H9 (cell line): Measurements from ENCODE around the gene TMEM38A. TPM values are rescaled to one million over a fixed set of nuclear protein-coding genes. Genes with fewer than 3 reads are reported as not detected.

Experiments
- DNase-seq: peaks from one replicate; pipeline ENCODE4 v3.0.0-alpha.2; 2017
- H2AFZ ChIP-seq: one replicate; pipeline ENCODE4 v1.6.1; 2013; ENCODE audit warnings: mild to moderate bottlenecking, low read length, control low read depth, moderate library complexity
- H2AK5ac ChIP-seq: 2 replicates; pipeline ENCODE4 v1.6.1; 2013; ENCODE audit warnings: low read length, control low read depth, mixed read lengths; ENCODE audit not compliant: insufficient read length
- H2BK120ac ChIP-seq: one replicate; pipeline ENCODE4 v1.6.1; 2013; ENCODE audit warnings: low read depth, mild to moderate bottlenecking, low read length, control low read depth, inconsistent platforms; ENCODE audit not compliant: poor library complexity, severe bottlenecking
- H2BK12ac ChIP-seq: 2 replicates; pipeline ENCODE4 v1.6.1; 2013; ENCODE audit warnings: low read length, control low read depth, mixed read lengths, low read depth; ENCODE audit not compliant: insufficient read length
- H2BK15ac ChIP-seq: 2 replicates; pipeline ENCODE4 v1.6.1; 2013; ENCODE audit warnings: low read depth, low read length, control low read depth
- H2BK20ac ChIP-seq: one replicate; pipeline ENCODE4 v1.6.1; 2013; ENCODE audit warnings: low read depth, mild to moderate bottlenecking, low read length, control low read depth, inconsistent platforms; ENCODE audit not compliant: poor library complexity, severe bottlenecking
- H2BK5ac ChIP-seq: 2 replicates; pipeline ENCODE4 v1.6.1; 2013; ENCODE audit warnings: low read length, control low read depth, mixed read lengths; ENCODE audit not compliant: insufficient read length
- H3K14ac ChIP-seq: 2 replicates; pipeline ENCODE4 v1.6.1; 2013; ENCODE audit warnings: low read length, control low read depth; ENCODE audit not compliant: insufficient read depth
- H3K18ac ChIP-seq: 2 replicates; pipeline ENCODE4 v1.6.1; 2013; ENCODE audit warnings: low read depth, mild to moderate bottlenecking, mixed read lengths, low read length, control low read depth; ENCODE audit not compliant: insufficient read length
- H3K23ac ChIP-seq: 2 replicates; pipeline ENCODE4 v1.6.1; 2013; ENCODE audit warnings: low read length, control low read depth, mixed read lengths, low read depth; ENCODE audit not compliant: insufficient read length
- H3K23me2 ChIP-seq: 2 replicates; pipeline ENCODE4 v1.6.1; 2013; ENCODE audit warnings: low read depth, mild to moderate bottlenecking, mixed read lengths, low read length, control low read depth; ENCODE audit not compliant: insufficient read length, poor library complexity, severe bottlenecking
- H3K27ac ChIP-seq: 2 replicates; pipeline ENCODE4 v1.5.1; 2013; ENCODE audit warnings: low read length, control low read depth, mixed read lengths, low read depth; ENCODE audit not compliant: insufficient read length
- H3K27me3 ChIP-seq: 2 replicates; pipeline ENCODE4 v1.6.1; 2013; ENCODE audit warnings: low read length, control low read depth, inconsistent platforms; ENCODE audit not compliant: insufficient read depth
- H3K4ac ChIP-seq: 2 replicates; pipeline ENCODE4 v1.6.1; 2013; ENCODE audit warnings: low read depth, mild to moderate bottlenecking, control low read depth, inconsistent platforms, low read length, moderate library complexity
- H3K4me1 ChIP-seq: 2 replicates; pipeline ENCODE4 v1.6.1; 2013; ENCODE audit warnings: low read length, control low read depth, inconsistent platforms; ENCODE audit not compliant: insufficient read depth
- H3K4me2 ChIP-seq: 2 replicates; pipeline ENCODE4 v1.6.1; 2013; ENCODE audit warnings: low read length, control low read depth, mixed read lengths; ENCODE audit not compliant: insufficient read length, insufficient read depth
- H3K56ac ChIP-seq: 2 replicates; pipeline ENCODE4 v1.6.1; 2013; ENCODE audit warnings: low read depth, mild to moderate bottlenecking, mixed read lengths, low read length, control low read depth; ENCODE audit not compliant: insufficient read length
- H3K79me1 ChIP-seq: 2 replicates; pipeline ENCODE4 v1.6.1; 2013; ENCODE audit warnings: low read depth, mild to moderate bottlenecking, moderate library complexity, low read length, control low read depth, inconsistent platforms; ENCODE audit not compliant: insufficient read depth, poor library complexity, severe bottlenecking
- H3K79me2 ChIP-seq: 2 replicates; pipeline ENCODE4 v1.6.1; 2013; ENCODE audit warnings: low read length, control low read depth, inconsistent platforms; ENCODE audit not compliant: insufficient read depth
- H3K9ac ChIP-seq: 2 replicates; pipeline ENCODE4 v1.6.1; 2013; ENCODE audit warnings: low read length, control low read depth, mixed read lengths; ENCODE audit not compliant: insufficient read length; ENCODE audit errors: extremely low read depth
- H3K9me3 ChIP-seq: one replicate; pipeline ENCODE4 v1.6.1; 2013; ENCODE audit warnings: low read depth, low read length, inconsistent platforms; ENCODE audit not compliant: control insufficient read depth
- H3T11ph ChIP-seq: one replicate; pipeline ENCODE4 v1.6.1; 2013; ENCODE audit warnings: mild to moderate bottlenecking, low read length, control low read depth, inconsistent platforms
- H4K20me1 ChIP-seq: one replicate; pipeline ENCODE4 v1.6.1; 2013; ENCODE audit not compliant: control insufficient read depth, insufficient read length, insufficient read depth
- H4K5ac ChIP-seq: 2 replicates; pipeline ENCODE4 v1.6.1; 2013; ENCODE audit warnings: low read depth, mild to moderate bottlenecking, mixed read lengths, low read length, control low read depth; ENCODE audit not compliant: insufficient read length
- H4K8ac ChIP-seq: replicated peaks from 2 replicates; pipeline ENCODE4 v1.6.1; 2013; ENCODE audit warnings: low read length, control low read depth, mixed read lengths, low read depth; ENCODE audit not compliant: insufficient read length
- H4K91ac ChIP-seq: 2 replicates; pipeline ENCODE4 v1.6.1; 2013; ENCODE audit warnings: low read depth, mild to moderate bottlenecking, moderate library complexity, mixed read lengths, low read length, control low read depth; ENCODE audit not compliant: insufficient read length
- H3K27ac Mint-ChIP-seq, 3 experiments: 2 replicates in 2 of 3; 3 replicates in 1 of 3; pipeline ENCODE4 v1.8.0; 2020 to 2021; ENCODE audit warnings: mixed read lengths in 3 of 3, mild to moderate bottlenecking in 1 of 3, moderate library complexity in 1 of 3
- H3K27me3 Mint-ChIP-seq: 2 replicates; pipeline ENCODE4 v1.8.0; 2021; ENCODE audit warnings: low read depth, mild to moderate bottlenecking, moderate library complexity, mixed read lengths
- H3K36me3 Mint-ChIP-seq, 3 experiments: 2 replicates in 2 of 3; 3 replicates in 1 of 3; pipeline ENCODE4 v1.8.0; 2020 to 2021; ENCODE audit warnings: low read depth in 3 of 3, mixed read lengths in 3 of 3; ENCODE audit not compliant: insufficient read depth in 1 of 3
- H3K4me1 Mint-ChIP-seq, 2 experiments: 2 replicates each; pipeline ENCODE4 v1.8.0; 2020; ENCODE audit warnings: mixed read lengths in 2 of 2
- H3K4me3 Mint-ChIP-seq, 2 experiments: 2 replicates in 1 of 2; 3 replicates in 1 of 2; pipeline ENCODE4 v1.8.0; 2020 to 2021; ENCODE audit warnings: mild to moderate bottlenecking in 2 of 2, mixed read lengths in 2 of 2, moderate library complexity in 1 of 2
- H3K9me3 Mint-ChIP-seq, 2 experiments: 2 replicates in 1 of 2; 3 replicates in 1 of 2; pipeline ENCODE4 v1.8.0; 2020; ENCODE audit warnings: mild to moderate bottlenecking in 2 of 2, mixed read lengths in 2 of 2, moderate library complexity in 1 of 2
- WGBS: extraction: QIAGEN DNeasy Blood & Tissue Kit; methylation state at CpG from one replicate; pipeline ENCODE4 v1.1.7; 2013; ENCODE audit warnings: missing lambda C conversion rate, low lambda C conversion rate, mixed read lengths; ENCODE audit not compliant: insufficient read length; ENCODE audit errors: extremely low coverage; 5-methylcytosine and 5-hydroxymethylcytosine counted together
- total RNA-seq: library from RNA; stranded (reverse); gene quantifications from 2 replicates; pipeline ENCODE4 v1.2.1, GENCODE V29; 2021
- TF ChIP-seq, protein P1 (sequence below): fragments of 200-600 bp; sonication (generic); conservative IDR thresholded peaks from 3 replicates; pipeline ENCODE4 v1.8.0; 2021; ENCODE audit warnings: antibody characterized with exemption, mild to moderate bottlenecking

Gene TMEM38A
- total RNA-seq, 1 experiment from 2014 or later: 7.4 TPM

DNA sequence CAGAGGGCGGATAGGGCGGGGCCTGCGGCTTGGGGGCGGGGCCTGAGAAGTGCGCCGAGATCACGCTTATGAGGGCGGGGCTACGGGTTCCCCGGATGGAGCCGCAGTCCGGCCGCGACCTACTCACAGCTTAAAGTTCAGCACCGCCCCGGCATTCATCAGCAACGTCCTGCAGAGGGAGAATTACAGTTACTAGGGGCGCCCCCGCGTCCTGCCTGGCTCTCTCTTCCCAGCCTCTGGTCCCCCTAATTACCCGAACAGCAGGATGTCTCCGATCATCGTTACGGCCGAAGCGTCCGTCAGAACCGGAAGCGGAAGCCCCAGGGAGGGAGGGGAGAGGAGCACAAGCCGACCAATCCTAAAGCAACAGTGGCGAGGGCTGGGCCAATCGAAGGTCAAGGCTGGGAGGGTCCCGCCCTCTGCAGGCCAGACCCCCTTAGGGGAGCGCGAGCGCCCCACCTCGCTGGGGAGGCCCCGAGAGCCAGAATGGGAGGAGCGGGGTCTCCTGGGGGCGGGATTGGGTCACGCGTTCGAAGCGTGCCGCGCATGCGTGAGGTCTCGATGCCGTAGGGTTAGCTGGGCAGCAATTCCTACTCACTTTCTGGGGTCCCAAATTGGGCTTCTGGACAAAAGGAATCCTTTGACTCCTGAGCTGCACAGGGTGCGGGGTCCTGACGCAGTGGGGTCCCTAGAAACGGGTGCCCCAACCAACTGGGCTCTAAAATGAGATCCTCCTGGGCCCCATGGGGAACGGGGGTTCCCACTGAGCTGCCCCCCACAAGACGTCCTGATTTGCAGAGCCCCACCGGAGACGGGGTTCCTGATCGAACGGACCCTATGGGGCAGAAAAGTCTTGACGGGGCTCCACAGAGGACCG is 869 bp upstream of the TMEM38A start, which contains the start of gene SMIM7:
SMIM7 (minus strand) TSS at position 313 of the 877 bp plus-strand sequence; CDS start at position 279, 34 bp downstream.
- Histone ChIP-seq H3K9me3 (no peaks in the 10 kb centered on the region), H3K4me2 (peak within 1 kb of the TSS; percentile 92), H2BK120ac (no peak within 1 kb of the TSS), H2AK5ac (no peak within 1 kb of the TSS), H2AFZ (no peak within 1 kb of the TSS), H4K8ac (no peak within 1 kb of the TSS), H4K91ac (no peak within 1 kb of the TSS), H3K14ac (peak within 1 kb of the TSS; percentile 94), H3K4me1 (no peaks in the 10 kb centered on the region), H3K27ac (no peak within 1 kb of the TSS), H3K23me2 (peaks cover 5% of the 10 kb centered on the region), H3K79me1 (peaks cover 10% of the 10 kb centered on the region), H4K20me1 (no peaks in the 10 kb centered on the region), H3K4ac (no peak within 1 kb of the TSS), H3K9ac (peak within 1 kb of the TSS; percentile 82), H3K18ac (peak within 1 kb of the TSS; percentile 97), H2BK5ac (no peak within 1 kb of the TSS), H3K27me3 (no peaks in the 10 kb centered on the region), H3K23ac (no peak within 1 kb of the TSS), H3K56ac (no peak within 1 kb of the TSS), H3T11ph (no peak within 1 kb of the TSS), H2BK12ac (no peak within 1 kb of the TSS), H3K79me2 (peaks cover 8% of the 10 kb centered on the region; the same call in 1 of the 2 replicates), H2BK20ac (no peak within 1 kb of the TSS), H4K5ac (no peak within 1 kb of the TSS), H2BK15ac (no peak within 1 kb of the TSS)
- WGBS: no CpG with 5 or more reads among the region's 60 CpGs
- TF ChIP-seq, protein P1, sequence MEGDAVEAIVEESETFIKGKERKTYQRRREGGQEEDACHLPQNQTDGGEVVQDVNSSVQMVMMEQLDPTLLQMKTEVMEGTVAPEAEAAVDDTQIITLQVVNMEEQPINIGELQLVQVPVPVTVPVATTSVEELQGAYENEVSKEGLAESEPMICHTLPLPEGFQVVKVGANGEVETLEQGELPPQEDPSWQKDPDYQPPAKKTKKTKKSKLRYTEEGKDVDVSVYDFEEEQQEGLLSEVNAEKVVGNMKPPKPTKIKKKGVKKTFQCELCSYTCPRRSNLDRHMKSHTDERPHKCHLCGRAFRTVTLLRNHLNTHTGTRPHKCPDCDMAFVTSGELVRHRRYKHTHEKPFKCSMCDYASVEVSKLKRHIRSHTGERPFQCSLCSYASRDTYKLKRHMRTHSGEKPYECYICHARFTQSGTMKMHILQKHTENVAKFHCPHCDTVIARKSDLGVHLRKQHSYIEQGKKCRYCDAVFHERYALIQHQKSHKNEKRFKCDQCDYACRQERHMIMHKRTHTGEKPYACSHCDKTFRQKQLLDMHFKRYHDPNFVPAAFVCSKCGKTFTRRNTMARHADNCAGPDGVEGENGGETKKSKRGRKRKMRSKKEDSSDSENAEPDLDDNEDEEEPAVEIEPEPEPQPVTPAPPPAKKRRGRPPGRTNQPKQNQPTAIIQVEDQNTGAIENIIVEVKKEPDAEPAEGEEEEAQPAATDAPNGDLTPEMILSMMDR: no peak
- peak within 1 kb of the TSS; percentile 99 to 100 (median 100) for H3K27ac Mint-ChIP-seq
- peak; percentile 99 for DNase-seq
- peaks cover 21 to 36% (median 31%) of the 10 kb centered on the region in 3 experiments for H3K36me3 Mint-ChIP-seq
- peaks cover 12% of the 10 kb centered on the region for H3K27me3 Mint-ChIP-seq
- H3K9me3 Mint-ChIP-seq: no peaks in the 10 kb centered on the region
- peak within 1 kb of the TSS; percentile 98 to 99 for H3K4me3 Mint-ChIP-seq
- H3K4me1 Mint-ChIP-seq: peaks cover 10 to 14% of the 10 kb centered on the region in 2 experiments
